ENCODE measurements around the gene PITPNM2.

Gene PITPNM2

DNA sequence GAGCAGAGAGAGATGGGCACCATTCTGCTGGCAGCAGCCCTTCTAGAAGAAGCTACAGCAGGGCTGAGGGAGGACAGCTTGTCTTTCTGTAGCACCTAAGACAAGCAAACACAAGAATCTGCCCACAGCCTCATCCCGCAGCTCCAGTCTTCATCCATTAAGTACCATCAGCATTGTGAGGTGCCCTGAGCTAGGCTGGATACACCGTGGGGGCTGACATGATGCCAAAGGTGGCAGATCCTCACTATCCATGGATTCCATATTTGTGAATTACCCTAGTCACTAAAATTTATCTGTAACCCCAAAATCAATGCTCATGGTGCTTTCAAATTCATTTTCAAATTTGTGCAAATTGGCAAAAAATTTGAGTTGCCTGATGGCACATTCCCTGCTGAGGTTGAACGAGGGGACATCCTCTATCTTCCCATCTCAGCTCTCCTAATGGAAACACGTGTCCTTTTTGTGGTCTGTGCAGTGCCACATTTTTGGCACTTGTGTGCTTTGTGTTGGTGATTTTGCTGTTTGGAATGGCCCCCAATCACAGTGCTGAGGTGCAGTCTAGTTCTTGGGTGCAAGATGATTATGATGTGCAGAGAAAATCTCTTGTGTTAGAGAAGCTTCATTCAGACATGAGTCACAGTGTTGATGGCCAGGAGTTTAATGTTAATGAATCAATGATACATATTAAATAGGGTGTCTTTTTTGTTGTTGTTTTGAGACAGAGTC lies 7.0 kb downstream of the PITPNM2 start:
- no peak for DNase-seq (ENCODE audit: low read depth)

DNA sequence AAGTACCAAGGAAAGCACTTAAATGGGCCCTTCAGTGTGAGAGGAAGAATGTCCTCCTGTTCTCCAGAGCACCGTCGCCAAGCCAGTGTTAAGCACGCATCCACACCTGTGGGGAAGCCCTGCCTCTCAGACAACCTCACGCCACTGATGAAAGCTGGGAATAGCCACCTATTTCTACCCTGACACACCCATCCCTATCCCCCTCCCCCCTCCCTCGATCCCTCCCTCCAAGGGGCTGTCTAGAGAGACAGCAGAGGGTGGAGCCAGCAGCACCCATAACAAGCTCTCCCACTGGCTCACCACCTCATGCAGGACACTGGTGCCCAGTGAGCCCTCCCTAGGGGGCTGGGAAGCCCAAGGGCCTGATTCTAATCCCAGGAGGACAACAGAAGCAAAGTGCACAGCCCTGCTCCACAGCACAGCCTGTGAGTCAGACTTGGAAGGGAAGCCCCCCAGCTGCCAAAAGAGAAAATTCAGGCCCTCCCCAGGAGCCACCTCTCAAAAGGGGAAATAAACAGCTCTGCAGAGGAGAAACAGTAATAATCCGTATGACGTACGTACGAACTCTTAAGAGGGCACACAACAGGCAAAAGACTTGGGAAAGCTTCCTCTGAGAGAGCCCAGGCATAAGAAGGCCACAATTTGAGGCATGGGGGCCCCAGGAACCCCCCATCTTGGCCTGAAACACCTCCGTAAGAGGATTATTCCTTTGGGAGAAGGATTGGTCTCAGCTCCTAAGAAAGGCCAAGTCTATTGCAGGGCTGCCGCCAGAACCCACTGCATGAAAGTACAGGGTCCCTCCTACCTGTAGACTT lies 7.8 kb downstream of the PITPNM2 start:
- DNase-seq (ENCODE audit: low read depth): no peak

DNA sequence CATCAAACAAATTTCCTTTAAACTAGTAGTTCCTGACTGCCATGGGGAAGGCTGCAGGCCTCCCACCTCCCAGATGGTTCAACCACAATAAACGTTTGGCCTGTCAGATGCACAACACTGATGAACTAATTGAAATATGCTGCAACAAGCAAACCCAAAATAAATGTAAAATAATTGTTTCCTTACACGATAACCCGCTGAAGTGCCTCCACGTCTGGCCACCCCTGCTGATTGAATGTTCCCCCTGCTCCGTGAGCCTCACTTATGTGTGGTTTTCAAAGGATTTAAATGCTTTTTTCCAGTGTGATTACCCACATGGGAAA lies 8.4 kb downstream of the PITPNM2 start:
- no peak for DNase-seq (ENCODE audit: low read depth)

DNA sequence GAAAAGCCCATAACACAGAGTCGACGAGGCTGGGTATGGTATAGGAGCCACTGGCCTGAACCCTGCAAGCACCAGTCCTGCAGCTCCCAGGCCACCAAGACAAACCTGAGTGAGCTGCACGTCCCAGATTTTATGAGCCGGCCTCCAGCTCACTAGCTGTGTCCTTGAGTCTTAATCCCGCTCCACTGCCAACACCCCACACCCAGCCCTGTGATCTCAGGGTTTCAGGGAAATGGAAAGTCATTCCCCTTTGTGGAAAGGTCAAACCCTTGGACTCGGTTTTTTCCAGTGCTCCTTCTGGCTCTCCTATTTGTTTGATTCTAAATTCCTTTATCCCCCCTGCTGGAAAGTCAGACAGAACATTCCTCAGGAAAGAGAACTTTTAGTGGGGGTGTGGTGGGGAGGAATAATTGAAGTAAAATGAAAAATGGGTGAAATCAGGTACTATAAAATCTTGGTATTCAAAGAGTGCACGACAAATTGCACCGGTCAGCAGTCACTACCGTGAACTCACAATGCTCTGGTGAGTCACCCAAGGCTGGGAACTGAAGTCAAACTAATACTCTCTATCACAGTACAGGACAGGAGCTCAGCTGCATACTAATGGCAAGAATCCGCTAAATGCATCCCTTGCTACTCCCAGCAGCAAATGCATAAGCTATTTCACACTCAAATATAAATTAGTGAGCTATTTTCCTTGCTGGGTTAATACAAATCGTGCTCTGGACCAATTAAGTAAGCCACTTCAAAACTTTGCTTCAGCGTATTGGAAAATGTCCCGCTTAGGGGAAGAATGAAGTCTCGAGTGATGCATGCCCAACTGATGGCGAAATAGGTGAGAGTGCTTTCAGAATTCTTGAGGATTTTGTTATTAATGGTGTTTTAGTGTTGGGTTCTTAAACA lies 9.0 kb downstream of the PITPNM2 start:
- no peak for DNase-seq (ENCODE audit: low read depth)

DNA sequence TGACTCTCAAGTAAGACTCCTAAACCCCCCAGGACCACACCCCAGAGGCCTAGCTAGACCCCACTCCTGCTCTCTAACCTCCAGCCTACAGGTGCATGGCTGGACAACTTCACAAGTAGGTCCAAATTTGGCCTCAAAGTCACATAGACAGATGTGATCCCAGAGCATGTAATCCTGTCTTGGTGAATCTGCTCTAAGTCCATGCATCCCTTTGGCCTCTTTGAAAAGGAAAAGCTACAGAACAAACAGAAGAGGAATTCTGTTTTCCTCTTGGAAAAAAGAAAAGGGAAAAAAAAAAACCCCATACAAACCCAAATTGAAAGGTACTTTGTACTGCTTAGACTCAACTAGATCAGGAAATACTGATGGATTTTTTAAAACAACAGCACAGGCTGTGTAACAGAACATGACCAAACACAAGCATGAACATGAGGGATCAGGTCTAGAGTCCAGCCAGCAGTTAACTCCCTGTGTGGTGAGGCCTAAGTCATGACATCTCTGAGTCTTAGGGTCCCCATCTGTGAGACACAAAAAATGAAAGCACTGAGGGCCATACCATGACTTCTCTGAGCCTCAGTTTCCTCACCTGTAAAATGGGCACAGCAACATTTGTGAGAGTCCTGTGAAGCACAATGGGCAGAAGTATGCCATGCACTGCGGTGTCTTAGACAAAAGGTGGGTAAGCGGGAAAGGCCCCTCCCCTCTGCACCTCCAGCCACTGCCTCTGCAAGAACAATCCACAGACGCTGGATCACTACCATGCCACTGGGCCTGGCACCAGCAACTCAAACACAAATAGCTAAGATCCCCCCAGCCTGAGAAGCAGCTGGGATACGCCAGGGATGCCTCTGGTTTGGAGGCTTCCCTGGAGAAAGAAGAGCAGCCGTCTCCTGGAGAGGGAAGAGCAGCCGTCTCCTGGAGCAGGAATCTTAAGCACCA lies 9.9 kb downstream of the PITPNM2 start:
- no peak for DNase-seq (ENCODE audit: low read depth)

DNA sequence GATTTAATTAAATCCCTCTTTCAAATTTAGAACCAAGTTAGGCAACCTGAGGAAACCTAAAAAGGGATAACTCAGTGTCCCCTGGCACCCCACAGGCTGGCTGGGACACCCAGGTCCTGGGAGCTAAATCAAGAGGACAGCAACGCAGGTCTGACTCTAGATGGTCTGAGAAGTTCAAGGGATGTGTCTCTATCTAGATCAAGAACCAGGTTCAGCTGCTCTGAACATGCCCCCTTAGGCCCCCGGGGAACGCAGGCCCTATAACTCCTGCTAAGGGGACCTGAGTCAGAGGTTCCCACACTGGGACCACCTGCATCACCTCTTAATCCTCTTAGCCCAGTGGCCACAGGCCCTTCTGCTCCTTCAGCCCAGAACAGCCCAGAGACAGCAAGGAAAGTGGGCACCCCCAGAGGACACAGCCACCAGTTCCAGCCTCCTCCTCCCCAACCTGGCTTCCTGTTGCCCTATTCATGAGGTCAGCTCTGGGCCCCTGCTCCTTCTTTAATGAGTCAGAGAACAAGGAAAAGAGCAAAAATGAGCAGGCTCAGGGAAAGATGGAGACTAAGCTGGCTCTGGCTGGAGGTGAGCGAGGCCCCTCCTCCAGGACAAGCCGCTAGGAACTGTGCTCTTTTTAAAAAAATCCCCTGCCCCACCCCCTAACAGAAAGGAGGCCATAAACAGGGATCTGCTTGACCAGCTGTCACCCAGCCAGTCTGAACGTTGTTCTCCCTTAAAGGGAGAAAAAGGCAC lies 10.8 kb downstream of the PITPNM2 start:
- DNase-seq (ENCODE audit: low read depth): no peak

DNA sequence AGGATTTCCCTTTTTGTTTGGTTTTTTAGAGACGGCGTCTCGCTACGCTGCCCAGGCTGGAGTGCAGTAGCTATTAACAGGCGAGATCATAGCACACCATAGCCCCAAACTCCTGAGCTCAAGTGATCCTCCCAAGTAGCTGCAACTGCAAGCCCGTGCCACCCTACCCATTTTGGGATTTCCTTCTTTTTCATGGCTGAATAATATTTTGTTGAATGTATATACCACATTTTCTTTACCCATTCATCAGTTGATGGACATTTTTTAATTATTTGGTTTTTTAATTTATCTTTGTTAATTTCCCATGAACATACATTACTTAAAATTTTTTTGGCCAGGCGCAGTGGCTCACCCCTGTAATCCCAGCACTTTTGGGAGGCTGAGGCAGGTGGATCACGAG lies 15.2 kb downstream of the PITPNM2 start:
- no peak for DNase-seq (ENCODE audit: low read depth)

DNA sequence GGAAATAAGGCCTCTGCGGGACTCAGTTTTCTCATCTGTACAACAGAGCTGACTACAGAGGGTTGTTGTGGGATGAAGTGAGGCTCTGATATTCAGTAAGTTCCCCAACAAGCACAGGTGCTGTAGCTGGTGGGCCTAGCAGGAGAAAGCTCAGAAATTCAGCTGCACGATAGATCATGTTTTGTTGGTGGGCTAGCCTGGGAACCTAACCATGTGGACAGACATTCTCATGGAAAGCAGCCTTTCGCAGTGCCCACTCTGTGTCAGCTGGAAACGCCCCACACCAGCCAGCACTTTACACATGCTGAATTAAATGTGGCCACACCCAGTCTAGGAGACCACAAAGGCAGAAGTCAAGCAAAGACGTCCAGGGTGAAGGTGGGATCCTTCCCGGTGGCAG lies 16.1 kb downstream of the PITPNM2 start:
- DNase-seq (ENCODE audit: low read depth): no peak

DNA sequence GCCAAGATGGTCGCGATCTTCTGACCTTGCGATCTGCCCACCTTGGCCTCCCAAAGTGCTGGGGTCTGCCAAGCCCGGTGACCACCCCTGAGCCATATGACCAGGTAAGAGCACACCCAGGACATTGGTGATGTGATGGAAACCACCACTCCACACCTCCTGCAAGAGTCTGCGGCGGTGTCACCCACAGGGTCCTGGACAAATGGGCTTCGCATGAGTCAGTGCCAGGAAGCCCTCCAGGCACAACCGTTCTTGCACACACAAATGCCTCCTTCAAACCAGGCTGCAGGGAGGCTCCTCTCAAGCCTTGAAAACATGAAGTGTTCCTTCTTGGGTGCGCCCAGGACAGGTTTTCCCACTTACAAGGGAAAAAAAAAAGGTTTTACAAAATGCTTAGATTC lies 16.6 kb downstream of the PITPNM2 start:
- no peak for DNase-seq (ENCODE audit: low read depth)

DNA sequence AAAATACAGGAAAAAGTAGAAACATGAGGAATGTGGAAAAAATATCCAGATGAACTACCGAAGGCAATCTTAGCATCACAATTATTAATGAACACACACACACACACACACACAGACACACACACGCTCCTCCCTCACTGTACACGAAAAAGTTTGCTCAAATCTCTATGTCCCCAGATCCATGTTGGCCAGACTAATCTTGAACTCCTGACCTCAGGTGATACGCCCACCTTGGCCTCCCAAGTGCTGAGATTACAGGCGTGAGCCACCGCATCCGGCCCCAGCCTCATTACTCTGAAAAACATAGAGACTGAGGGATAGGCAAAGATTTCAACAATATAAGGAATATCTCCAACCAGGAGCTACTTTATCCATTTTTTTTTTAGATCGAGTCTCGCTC lies 17.2 kb downstream of the PITPNM2 start:
- no peak for DNase-seq (ENCODE audit: low read depth)

DNA sequence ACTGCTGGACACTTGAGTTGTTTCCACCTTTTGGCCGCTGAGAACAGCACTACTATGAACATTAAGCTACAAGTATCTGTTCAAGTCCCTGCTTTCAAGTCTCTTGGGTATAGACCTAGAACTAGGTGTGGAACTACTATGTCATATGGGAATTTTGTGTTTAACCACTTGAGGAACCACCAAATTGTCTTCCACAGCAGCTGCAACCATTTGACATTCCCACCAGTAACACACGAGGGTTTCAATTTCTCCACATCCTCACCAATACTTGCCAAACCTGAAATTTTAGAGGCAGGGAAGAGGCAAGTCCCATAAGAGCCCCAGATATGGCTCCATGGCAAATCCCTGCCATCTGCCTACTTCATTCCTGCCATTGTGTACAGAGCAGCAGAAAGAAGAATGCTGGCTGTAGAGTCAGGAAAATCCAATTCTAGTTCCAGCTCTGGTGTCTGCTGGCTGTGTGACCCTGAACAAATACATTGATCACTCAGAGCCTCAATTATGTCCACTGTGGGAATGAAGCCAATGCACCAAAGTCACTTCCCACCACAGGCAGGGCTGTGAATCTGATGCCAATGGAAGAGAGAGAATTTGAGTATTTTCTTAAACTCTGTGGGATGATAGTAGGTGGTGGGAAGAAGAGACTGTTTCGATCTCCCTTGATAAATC lies 17.8 kb downstream of the PITPNM2 start:
- no peak for DNase-seq (ENCODE audit: low read depth)

DNA sequence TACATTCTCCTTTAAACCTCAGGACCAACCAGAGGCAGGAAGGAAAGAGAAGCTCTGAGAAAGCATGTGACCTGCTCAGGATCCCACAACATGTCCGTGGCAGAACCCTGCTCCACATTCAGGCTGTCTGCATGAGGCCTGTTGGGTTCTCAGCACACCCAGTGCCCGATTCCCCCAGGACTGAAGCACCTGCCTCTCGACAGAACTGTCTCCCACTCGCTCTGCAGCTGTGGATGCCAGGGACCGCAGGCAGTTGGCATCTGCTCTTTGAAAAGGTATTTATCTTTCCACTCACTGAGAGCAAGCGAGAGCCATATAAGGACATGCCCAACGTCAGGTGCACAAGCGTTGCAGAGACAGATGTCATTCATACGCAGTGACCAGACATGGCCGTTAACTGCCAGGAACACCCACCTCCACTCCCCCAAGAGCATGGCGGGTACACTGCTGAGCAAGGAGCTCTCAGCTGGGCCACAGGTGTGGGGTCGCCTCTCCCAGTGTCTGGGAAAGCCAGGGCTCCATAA lies 18.9 kb downstream of the PITPNM2 start:
- no peak for DNase-seq (ENCODE audit: low read depth)

DNA sequence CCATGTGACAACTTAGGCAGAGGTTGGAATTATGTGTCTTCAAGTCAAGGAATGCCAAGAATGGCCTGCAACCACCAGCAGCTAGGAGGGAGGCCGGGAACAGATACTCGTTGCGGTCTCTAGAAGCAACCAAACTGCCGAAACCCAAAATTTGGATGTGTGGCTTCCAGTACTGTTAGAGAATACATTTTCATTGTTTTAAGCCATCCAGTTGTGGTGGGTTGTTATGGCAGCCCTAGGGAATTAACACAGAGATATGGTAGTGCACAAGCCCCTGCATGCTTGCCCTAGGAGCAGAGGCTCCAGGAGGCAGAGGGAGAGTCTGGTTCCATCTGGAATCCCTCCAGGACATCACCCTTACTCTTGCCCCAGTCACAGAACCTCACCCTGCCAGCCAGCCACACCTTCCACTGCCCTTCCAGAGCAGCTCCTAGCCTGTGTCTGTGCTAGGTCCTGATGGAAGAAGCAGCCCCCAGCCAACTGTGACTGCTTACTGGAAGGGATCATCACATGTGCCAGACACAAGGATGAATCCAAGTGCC lies 19.5 kb downstream of the PITPNM2 start:
- DNase-seq (ENCODE audit: low read depth): no peak

DNA sequence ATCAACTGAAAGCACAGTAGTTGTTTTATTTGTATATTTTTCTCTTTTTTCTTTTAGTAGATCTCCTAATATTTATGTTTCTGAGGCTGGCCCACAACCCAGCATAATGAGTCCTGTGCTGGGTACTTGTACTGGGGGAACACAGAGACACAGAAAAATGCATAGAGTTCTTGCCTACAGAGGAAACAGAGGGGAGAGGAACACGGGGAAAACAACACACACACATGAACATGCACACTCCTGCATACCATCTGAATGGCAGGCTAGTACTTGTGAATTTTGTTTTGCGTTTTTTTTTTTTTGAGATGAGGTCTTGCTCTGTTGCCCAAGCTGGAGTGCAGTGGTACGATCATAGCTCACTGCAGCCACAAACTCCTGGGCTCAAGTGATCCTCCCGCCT lies 21.3 kb downstream of the PITPNM2 start:
- no peak for DNase-seq (ENCODE audit: low read depth)

DNA sequence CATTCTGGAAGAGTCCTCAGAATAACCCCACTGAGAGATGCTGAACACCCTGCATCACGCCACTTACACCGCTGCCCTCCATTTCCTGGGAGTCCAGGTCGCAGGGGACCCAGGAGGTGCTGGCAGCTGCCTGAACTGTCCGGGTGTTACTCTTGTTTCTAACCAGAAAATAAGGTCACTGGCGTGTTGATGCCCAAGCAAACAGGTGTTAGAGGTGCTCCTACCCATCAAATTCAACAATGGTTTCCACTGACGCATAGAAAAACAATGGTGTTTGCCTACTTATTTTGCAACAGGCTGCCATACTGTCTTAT lies 23.8 kb downstream of the PITPNM2 start:
- no peak for DNase-seq (ENCODE audit: low read depth)

DNA sequence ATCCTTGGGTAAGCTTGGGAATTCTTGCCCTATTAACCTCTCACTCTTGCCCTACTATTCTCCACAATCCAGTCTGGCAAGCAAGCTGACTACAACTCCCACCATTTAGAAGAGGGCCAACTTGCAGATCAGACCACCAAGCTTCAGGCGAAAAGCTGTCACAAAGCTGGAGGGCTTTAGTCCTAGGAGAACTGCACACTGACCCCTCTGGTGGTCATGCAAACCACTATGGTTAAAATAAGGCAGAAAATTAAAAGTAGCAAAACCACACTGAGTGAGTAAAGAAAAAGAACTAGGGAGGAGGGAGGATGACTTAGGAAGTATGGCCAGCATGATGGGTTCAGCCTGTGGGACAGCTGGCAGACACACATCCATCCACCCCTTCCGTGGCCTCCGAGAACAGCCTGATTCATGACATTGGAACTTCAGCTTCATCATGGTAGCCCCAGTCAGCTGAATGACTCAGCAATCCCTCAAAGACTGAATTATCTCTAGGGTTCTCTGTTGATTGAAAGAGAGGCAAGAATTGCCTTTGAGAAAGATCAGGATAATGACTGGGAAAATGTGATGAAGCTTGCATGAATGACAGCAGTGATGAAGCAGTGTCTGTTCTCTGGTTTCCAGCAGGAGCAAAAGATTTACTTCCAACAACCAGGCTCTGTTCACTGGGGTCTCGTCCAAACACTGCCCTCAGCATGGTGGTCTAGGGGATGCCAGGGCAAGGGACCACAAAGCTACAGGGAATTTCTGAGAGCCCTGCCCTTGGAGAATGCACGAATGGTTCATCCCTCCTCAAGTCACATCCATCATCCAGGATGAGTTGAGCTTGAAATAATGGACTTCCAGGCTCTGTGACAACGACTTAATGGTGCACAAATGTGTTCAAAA lies 24.4 kb downstream of the PITPNM2 start:
- DNase-seq (ENCODE audit: low read depth): no peak

DNA sequence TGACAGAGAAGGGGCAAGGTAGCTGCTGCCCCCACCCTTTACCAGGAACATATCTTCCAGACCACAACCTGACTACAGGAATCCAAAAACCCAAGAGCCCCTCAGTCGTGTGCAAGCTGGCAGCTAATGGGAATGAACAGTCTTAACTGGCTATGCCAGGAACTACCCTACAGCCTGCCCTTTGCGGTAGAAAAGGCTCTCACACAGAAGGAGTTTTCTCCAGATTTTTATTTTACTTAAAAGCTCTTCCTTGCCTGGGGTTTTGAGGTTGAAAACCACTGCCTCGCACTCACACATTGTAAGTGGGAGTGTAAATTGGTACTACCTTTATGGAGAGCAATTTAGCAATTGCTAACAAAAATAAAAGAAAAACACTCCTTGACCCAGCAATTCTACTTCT lies 28.3 kb downstream of the PITPNM2 start:
- no peak for DNase-seq (ENCODE audit: low read depth)

DNA sequence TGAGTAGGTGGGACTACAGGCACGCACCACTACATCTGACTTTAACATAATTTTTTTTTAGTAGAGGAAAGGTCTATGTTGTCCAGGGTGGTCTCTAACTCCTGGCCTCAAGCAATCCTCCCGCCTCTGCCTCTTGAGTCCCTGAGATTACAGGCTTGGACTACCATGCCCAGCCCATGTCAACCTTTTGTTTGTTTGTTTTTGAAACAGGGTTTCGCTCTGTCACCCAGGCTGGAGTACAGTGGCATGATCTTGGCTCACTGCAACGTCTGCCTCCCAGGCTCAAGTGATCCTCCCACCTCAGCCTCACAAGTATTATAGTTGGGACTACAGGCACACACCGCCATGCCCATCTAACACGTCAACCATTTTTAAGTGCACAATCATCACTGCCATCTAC lies 29.2 kb downstream of the PITPNM2 start:
- no peak for DNase-seq (ENCODE audit: low read depth)
